GM23338 (cell line): Measurements from ENCODE around the gene CES3. TPM values are rescaled to one million over a fixed set of nuclear protein-coding genes. Genes with fewer than 3 reads are reported as not detected.

ENCODE experiments used
- ATAC-seq: fragments of 200-7000 bp; cut with Tn5 transposase; 3 replicates; pipeline ENCODE4 v1.9.1; 2020
- DNase-seq: peaks from one replicate; pipeline ENCODE4 v3.0.0-alpha.2; 2015; ENCODE audit warnings: low spot score
- H2AFZ ChIP-seq: fragments of 200-600 bp; sonication (generic); 2 replicates; pipeline ENCODE4 v1.8.0; 2016; ENCODE audit warnings: antibody characterized with exemption, mild to moderate bottlenecking, moderate library complexity
- H3F3A ChIP-seq: fragments of 200-600 bp; sonication (generic); replicated peaks from 2 replicates; pipeline ENCODE4 v1.8.0; 2017; ENCODE audit warnings: antibody characterized with exemption, mixed run types, low read depth
- H3K27ac ChIP-seq: fragments of 200-600 bp; sonication (generic); 2 replicates; pipeline ENCODE4 v1.6.1; 2016; ENCODE audit warnings: low read depth
- H3K27me3 ChIP-seq: fragments of 200-600 bp; sonication (generic); 2 replicates; pipeline ENCODE4 v1.8.0; 2016; ENCODE audit warnings: mild to moderate bottlenecking, mixed run types, moderate library complexity; ENCODE audit not compliant: insufficient read depth
- H3K36me3 ChIP-seq: fragments of 200-600 bp; sonication (generic); 2 replicates; pipeline ENCODE4 v1.8.0; 2016; ENCODE audit warnings: mild to moderate bottlenecking; ENCODE audit not compliant: insufficient read depth
- H3K4me1 ChIP-seq: fragments of 200-600 bp; sonication (generic); 2 replicates; pipeline ENCODE4 v1.8.0; 2016; ENCODE audit warnings: mild to moderate bottlenecking, moderate library complexity; ENCODE audit not compliant: insufficient read depth
- H3K4me2 ChIP-seq: fragments of 200-600 bp; sonication (generic); 2 replicates; pipeline ENCODE4 v1.7.1; 2017; ENCODE audit warnings: mixed run types
- H3K4me3 ChIP-seq: fragments of 200-600 bp; sonication (generic); 2 replicates; pipeline ENCODE4 v1.6.1; 2016; ENCODE audit warnings: mixed run types
- H3K79me2 ChIP-seq: fragments of 200-600 bp; sonication (generic); replicated peaks from 2 replicates; pipeline ENCODE4 v1.8.0; 2017; ENCODE audit warnings: mild to moderate bottlenecking; ENCODE audit not compliant: insufficient read depth
- H3K9me2 ChIP-seq: fragments of 200-600 bp; sonication (generic); 2 replicates; pipeline ENCODE4 v1.8.0; 2017; ENCODE audit not compliant: insufficient read depth
- H4K20me1 ChIP-seq: fragments of 200-600 bp; sonication (generic); replicated peaks from 2 replicates; pipeline ENCODE4 v1.8.0; 2017; ENCODE audit warnings: mild to moderate bottlenecking; ENCODE audit not compliant: insufficient read depth
- H3K27ac Mint-ChIP-seq: 2 replicates; pipeline ENCODE4 v1.8.0; 2020; ENCODE audit warnings: inconsistent platforms, mild to moderate bottlenecking, moderate library complexity, mixed read lengths
- H3K27me3 Mint-ChIP-seq: 3 replicates; pipeline ENCODE4 v1.8.0; 2022; ENCODE audit warnings: low read depth, mild to moderate bottlenecking, moderate library complexity, mixed read lengths, inconsistent platforms; ENCODE audit not compliant: insufficient read depth, poor library complexity
- H3K36me3 Mint-ChIP-seq: 3 replicates; pipeline ENCODE4 v1.8.0; 2021; ENCODE audit warnings: low read depth, mild to moderate bottlenecking, inconsistent platforms, moderate library complexity, mixed read lengths
- H3K4me1 Mint-ChIP-seq: 3 replicates; pipeline ENCODE4 v1.8.0; 2020; ENCODE audit warnings: mild to moderate bottlenecking, inconsistent platforms, mixed read lengths
- H3K4me3 Mint-ChIP-seq: 3 replicates; pipeline ENCODE4 v1.8.0; 2021; ENCODE audit warnings: moderate library complexity, mild to moderate bottlenecking, inconsistent platforms, mixed read lengths
- H3K9me3 Mint-ChIP-seq: 3 replicates; pipeline ENCODE4 v1.8.0; 2020; ENCODE audit warnings: moderate library complexity, mild to moderate bottlenecking, inconsistent platforms, mixed read lengths
- CREB1 ChIP-seq: fragments of 250-450 bp; sonication (Bioruptor Pico); IDR thresholded peaks from 2 replicates; pipeline ENCODE4 v1.5.0; 2020; ENCODE audit warnings: low read depth, mild to moderate bottlenecking, moderate library complexity
- CTCF ChIP-seq, 2 experiments: fragments of 200-600 bp in 1 of 2; sonication (generic) in 1 of 2; conservative IDR thresholded peaks; 2 replicates each; pipeline versions ENCODE4 v1.5.1 to v1.6.1; 2016 to 2017; ENCODE audit warnings: antibody characterized with exemption in 2 of 2, low read depth in 2 of 2, mild to moderate bottlenecking in 2 of 2, moderate library complexity in 1 of 2
- NANOG ChIP-seq: IDR thresholded peaks from 2 replicates; pipeline ENCODE4 v1.6.1; 2016; ENCODE audit warnings: antibody characterized with exemption, borderline replicate concordance
- POLR2AphosphoS5 ChIP-seq: IDR thresholded peaks from 2 replicates; pipeline ENCODE4 v1.6.1; 2016; ENCODE audit warnings: antibody characterized with exemption, low read depth
- REST ChIP-seq: IDR thresholded peaks from one replicate; pipeline ENCODE4 v1.6.1; 2018; ENCODE audit warnings: antibody characterized with exemption; ENCODE audit not compliant: unreplicated experiment
- ZNF114 ChIP-seq: fragments of 250-450 bp; sonication (Bioruptor Pico); IDR thresholded peaks from 2 replicates; pipeline ENCODE4 v1.5.0; 2020; ENCODE audit warnings: mild to moderate bottlenecking, moderate library complexity
- ZNF462 ChIP-seq: fragments of 250-450 bp; sonication (Bioruptor Pico); IDR thresholded peaks from 2 replicates; pipeline ENCODE4 v1.5.0; 2020; ENCODE audit warnings: mild to moderate bottlenecking, moderate library complexity
- polyA plus RNA-seq: library from polyadenylated mRNA; unstranded; fragments of >200 nt; fragmentation: Nextera tagmentation; extraction: Ambion mirVana; gene quantifications from 2 replicates; pipeline ENCODE4 v1.2.1, GENCODE V29; 2016
- total RNA-seq: library from RNA; depleted of rRNA; stranded (reverse); fragments of >200 nt; shearing (Covaris generic); gene quantifications from 2 replicates; pipeline ENCODE4 v1.2.3, GENCODE V29; 2014

CES3 gene
- total and polyA plus RNA-seq, 2 experiments from 2014 or later, result 0.55 to 1.0 TPM

- TF ChIP-seq ZNF462 (CRISPR knock-in tag), result no peak
These were observed 32.2 kb upstream of the CES3 start (continued) for GRCh38 chr16:66928702-66929388.

GRCh38 chr16:66930189-66930588 is 30.9 kb upstream of the CES3 start:
- DNase-seq (no peak), ATAC-seq (no peak)
- Histone ChIP-seq H4K20me1 (no peaks in the 10 kb centered on the region; the same call in 1 of the 2 replicates), H3K4me3 (no peak overlapping the region), H3K9me2 (no peaks in the 10 kb centered on the region), H3K27ac (no peak overlapping the region), H3K79me2 (peaks cover 3% of the 10 kb centered on the region; the same call in 1 of the 2 replicates), H2AFZ (no peak overlapping the region), H3K27me3 (peaks cover 40% of the 10 kb centered on the region), H3K36me3 (no peaks in the 10 kb centered on the region), H3F3A (0 out of 2 replicates have a peak, but pooled peaks cover 6% of the 10 kb centered on the region), H3K4me2 (no peak overlapping the region), H3K4me1 (peaks cover 8% of the 10 kb centered on the region)
- Mint-ChIP-seq H3K36me3 (peaks cover 5% of the 10 kb centered on the region; the same call in 1 of the 3 replicates), H3K4me1 (peaks cover 18% of the 10 kb centered on the region), H3K27me3 (peaks cover 47% of the 10 kb centered on the region), H3K27ac (no peak overlapping the region), H3K4me3 (no peak overlapping the region), H3K9me3 (no peaks in the 10 kb centered on the region; the same call in 2 of the 3 replicates)
- TF ChIP-seq ZNF114 (CRISPR knock-in tag), result no peak
- TF ChIP-seq NANOG, result no peak
- no peak for TF ChIP-seq POLR2AphosphoS5
- TF ChIP-seq REST, result no peak
- no peak for TF ChIP-seq CREB1 (CRISPR knock-in tag)
- no peak for TF ChIP-seq CTCF (conservative IDR thresholded peaks at IDR 0.05; ENCODE audit: low read depth in 2 of 2)
